GM23338 (cell line): ENCODE results near the gene TMEM244. TPM values are rescaled to one million over a fixed set of nuclear protein-coding genes. Genes with fewer than 3 reads are reported as not detected.
A peak's percentile ranks its signal among the peaks of the same experiment; 100 is the strongest.

Experiments
- ATAC-seq: fragments of 200-7000 bp; cut with Tn5 transposase; 3 replicates; pipeline ENCODE4 v1.9.1; 2020
- DNase-seq: peaks from one replicate; pipeline ENCODE4 v3.0.0-alpha.2; 2015; ENCODE audit warnings: low spot score
- H2AFZ ChIP-seq: fragments of 200-600 bp; sonication (generic); 2 replicates; pipeline ENCODE4 v1.8.0; 2016; ENCODE audit warnings: antibody characterized with exemption, mild to moderate bottlenecking, moderate library complexity
- H3F3A ChIP-seq: fragments of 200-600 bp; sonication (generic); replicated peaks from 2 replicates; pipeline ENCODE4 v1.8.0; 2017; ENCODE audit warnings: antibody characterized with exemption, mixed run types, low read depth
- H3K27ac ChIP-seq: fragments of 200-600 bp; sonication (generic); 2 replicates; pipeline ENCODE4 v1.6.1; 2016; ENCODE audit warnings: low read depth
- H3K27me3 ChIP-seq: fragments of 200-600 bp; sonication (generic); 2 replicates; pipeline ENCODE4 v1.8.0; 2016; ENCODE audit warnings: mild to moderate bottlenecking, mixed run types, moderate library complexity; ENCODE audit not compliant: insufficient read depth
- H3K36me3 ChIP-seq: fragments of 200-600 bp; sonication (generic); 2 replicates; pipeline ENCODE4 v1.8.0; 2016; ENCODE audit warnings: mild to moderate bottlenecking; ENCODE audit not compliant: insufficient read depth
- H3K4me1 ChIP-seq: fragments of 200-600 bp; sonication (generic); 2 replicates; pipeline ENCODE4 v1.8.0; 2016; ENCODE audit warnings: mild to moderate bottlenecking, moderate library complexity; ENCODE audit not compliant: insufficient read depth
- H3K4me2 ChIP-seq: fragments of 200-600 bp; sonication (generic); 2 replicates; pipeline ENCODE4 v1.7.1; 2017; ENCODE audit warnings: mixed run types
- H3K4me3 ChIP-seq: fragments of 200-600 bp; sonication (generic); 2 replicates; pipeline ENCODE4 v1.6.1; 2016; ENCODE audit warnings: mixed run types
- H3K79me2 ChIP-seq: fragments of 200-600 bp; sonication (generic); replicated peaks from 2 replicates; pipeline ENCODE4 v1.8.0; 2017; ENCODE audit warnings: mild to moderate bottlenecking; ENCODE audit not compliant: insufficient read depth
- H3K9me2 ChIP-seq: fragments of 200-600 bp; sonication (generic); 2 replicates; pipeline ENCODE4 v1.8.0; 2017; ENCODE audit not compliant: insufficient read depth
- H4K20me1 ChIP-seq: fragments of 200-600 bp; sonication (generic); replicated peaks from 2 replicates; pipeline ENCODE4 v1.8.0; 2017; ENCODE audit warnings: mild to moderate bottlenecking; ENCODE audit not compliant: insufficient read depth
- H3K27ac Mint-ChIP-seq: 2 replicates; pipeline ENCODE4 v1.8.0; 2020; ENCODE audit warnings: inconsistent platforms, mild to moderate bottlenecking, moderate library complexity, mixed read lengths
- H3K27me3 Mint-ChIP-seq: 3 replicates; pipeline ENCODE4 v1.8.0; 2022; ENCODE audit warnings: low read depth, mild to moderate bottlenecking, moderate library complexity, mixed read lengths, inconsistent platforms; ENCODE audit not compliant: insufficient read depth, poor library complexity
- H3K36me3 Mint-ChIP-seq: 3 replicates; pipeline ENCODE4 v1.8.0; 2021; ENCODE audit warnings: low read depth, mild to moderate bottlenecking, inconsistent platforms, moderate library complexity, mixed read lengths
- H3K4me1 Mint-ChIP-seq: 3 replicates; pipeline ENCODE4 v1.8.0; 2020; ENCODE audit warnings: mild to moderate bottlenecking, inconsistent platforms, mixed read lengths
- H3K4me3 Mint-ChIP-seq: 3 replicates; pipeline ENCODE4 v1.8.0; 2021; ENCODE audit warnings: moderate library complexity, mild to moderate bottlenecking, inconsistent platforms, mixed read lengths
- H3K9me3 Mint-ChIP-seq: 3 replicates; pipeline ENCODE4 v1.8.0; 2020; ENCODE audit warnings: moderate library complexity, mild to moderate bottlenecking, inconsistent platforms, mixed read lengths
- CREB1 ChIP-seq: fragments of 250-450 bp; sonication (Bioruptor Pico); IDR thresholded peaks from 2 replicates; pipeline ENCODE4 v1.5.0; 2020; ENCODE audit warnings: low read depth, mild to moderate bottlenecking, moderate library complexity
- ETS1 ChIP-seq: IDR thresholded peaks from 2 replicates; pipeline ENCODE4 v1.6.1; 2016; ENCODE audit warnings: antibody characterized with exemption
- EZH2 ChIP-seq: fragments of 200-600 bp; sonication (generic); IDR thresholded peaks from one replicate; pipeline ENCODE4 v1.8.0; 2017; ENCODE audit warnings: antibody characterized with exemption, mild to moderate bottlenecking, low read depth; ENCODE audit not compliant: unreplicated experiment
- JUNB ChIP-seq: IDR thresholded peaks from one replicate; pipeline ENCODE4 v1.6.1; 2016; ENCODE audit warnings: antibody characterized with exemption; ENCODE audit not compliant: unreplicated experiment
- NANOG ChIP-seq: IDR thresholded peaks from 2 replicates; pipeline ENCODE4 v1.6.1; 2016; ENCODE audit warnings: antibody characterized with exemption, borderline replicate concordance
- POLR2AphosphoS5 ChIP-seq: IDR thresholded peaks from 2 replicates; pipeline ENCODE4 v1.6.1; 2016; ENCODE audit warnings: antibody characterized with exemption, low read depth
- REST ChIP-seq: IDR thresholded peaks from one replicate; pipeline ENCODE4 v1.6.1; 2018; ENCODE audit warnings: antibody characterized with exemption; ENCODE audit not compliant: unreplicated experiment
- STAT1 ChIP-seq: IDR thresholded peaks from one replicate; pipeline ENCODE4 v1.6.1; 2016; ENCODE audit warnings: antibody characterized with exemption; ENCODE audit not compliant: unreplicated experiment
- ZNF331 ChIP-seq: fragments of 250-450 bp; sonication (Bioruptor Pico); IDR thresholded peaks from 2 replicates; pipeline ENCODE4 v1.5.0; 2020; ENCODE audit warnings: low read depth, mild to moderate bottlenecking, moderate library complexity
- long read RNA-seq: library from polyadenylated mRNA; unstranded; transcript quantifications from one replicate; pipeline ENCODE4 v2.0.0, GENCODE V29; 2020; ENCODE audit not compliant: unreplicated experiment
- polyA plus RNA-seq: library from polyadenylated mRNA; unstranded; fragments of >200 nt; fragmentation: Nextera tagmentation; extraction: Ambion mirVana; gene quantifications from 2 replicates; pipeline ENCODE4 v1.2.1, GENCODE V29; 2016
- total RNA-seq: library from RNA; depleted of rRNA; stranded (reverse); fragments of >200 nt; shearing (Covaris generic); gene quantifications from 2 replicates; pipeline ENCODE4 v1.2.3, GENCODE V29; 2014; rRNA removed
- TF ChIP-seq, protein P1 (sequence below), 2 experiments: fragments of 200-600 bp in 1 of 2; sonication (generic) in 1 of 2; conservative IDR thresholded peaks; 2 replicates each; pipeline versions ENCODE4 v1.5.1 to v1.6.1; 2016 to 2017; ENCODE audit warnings: antibody characterized with exemption in 2 of 2, low read depth in 2 of 2, mild to moderate bottlenecking in 2 of 2, moderate library complexity in 1 of 2

Gene TMEM244
- total RNA-seq = not detected in 2 replicates
- polyA plus RNA-seq = not detected in 2 replicates
- long read RNA-seq = 0 reads

- H3K27ac Mint-ChIP-seq = no peak within 1 kb of the TSS
- Histone ChIP-seq H2AFZ (peak within 1 kb of the TSS; percentile 83; the same call in 1 of the 2 replicates), H3K4me1 (no peaks in the 10 kb centered on the region), H3K9me2 (no peaks in the 10 kb centered on the region), H3F3A (no peaks in the 10 kb centered on the region), H3K79me2 (no peaks in the 10 kb centered on the region), H3K4me2 (no peak within 1 kb of the TSS), H3K27ac (no peak within 1 kb of the TSS), H3K27me3 (no peaks in the 10 kb centered on the region), H3K36me3 (peaks cover 3% of the 10 kb centered on the region), H4K20me1 (no peaks in the 10 kb centered on the region), H3K4me3 (no peak within 1 kb of the TSS)
- no peak for ATAC-seq
- no peak for DNase-seq
- H3K9me3 Mint-ChIP-seq = peaks cover 3% of the 10 kb centered on the region; the same call in 1 of the 3 replicates
- no peaks in the 10 kb centered on the region for H3K36me3 Mint-ChIP-seq
- peaks cover 10% of the 10 kb centered on the region; the same call in 2 of the 3 replicates for H3K4me1 Mint-ChIP-seq
- H3K27me3 Mint-ChIP-seq = no peaks in the 10 kb centered on the region
- TF ChIP-seq POLR2AphosphoS5 (no peak), NANOG (no peak), ZNF331 (CRISPR knock-in tag) (no peak), JUNB (no peak), CREB1 (CRISPR knock-in tag) (no peak), REST (no peak), STAT1 (no peak), EZH2 (no peak), ETS1 (no peak)
- TF ChIP-seq, protein P1, sequence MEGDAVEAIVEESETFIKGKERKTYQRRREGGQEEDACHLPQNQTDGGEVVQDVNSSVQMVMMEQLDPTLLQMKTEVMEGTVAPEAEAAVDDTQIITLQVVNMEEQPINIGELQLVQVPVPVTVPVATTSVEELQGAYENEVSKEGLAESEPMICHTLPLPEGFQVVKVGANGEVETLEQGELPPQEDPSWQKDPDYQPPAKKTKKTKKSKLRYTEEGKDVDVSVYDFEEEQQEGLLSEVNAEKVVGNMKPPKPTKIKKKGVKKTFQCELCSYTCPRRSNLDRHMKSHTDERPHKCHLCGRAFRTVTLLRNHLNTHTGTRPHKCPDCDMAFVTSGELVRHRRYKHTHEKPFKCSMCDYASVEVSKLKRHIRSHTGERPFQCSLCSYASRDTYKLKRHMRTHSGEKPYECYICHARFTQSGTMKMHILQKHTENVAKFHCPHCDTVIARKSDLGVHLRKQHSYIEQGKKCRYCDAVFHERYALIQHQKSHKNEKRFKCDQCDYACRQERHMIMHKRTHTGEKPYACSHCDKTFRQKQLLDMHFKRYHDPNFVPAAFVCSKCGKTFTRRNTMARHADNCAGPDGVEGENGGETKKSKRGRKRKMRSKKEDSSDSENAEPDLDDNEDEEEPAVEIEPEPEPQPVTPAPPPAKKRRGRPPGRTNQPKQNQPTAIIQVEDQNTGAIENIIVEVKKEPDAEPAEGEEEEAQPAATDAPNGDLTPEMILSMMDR (conservative IDR thresholded peaks at IDR 0.05; ENCODE audit: low read depth in 2 of 2) = no peak
- H3K4me3 Mint-ChIP-seq = no peak within 1 kb of the TSS
Measured at GRCh38 chr6:129860908-129861665, at the start of gene TMEM244. Gene TMEM244 (minus strand): TSS chr6:129861315. CDS start chr6:129861188, 127 bp downstream.
